Stimulated activated CD8-positive, alpha-beta memory T cell treated with anti-CD3 and anti-CD28 coated beads, Interleukin-7, amount 100 ng/mL, for 4 hours (primary cell): Measurements from ENCODE around the gene COL4A3.
"Not testable (repeated sequence)": the region's sequence is repeated elsewhere in the genome, so short reads cannot be mapped to it uniquely, and the experiment has no call there.

Experiments used
- DNase-seq, 2 donors: peaks; one replicate each; pipeline ENCODE4 v3.0.0-alpha.2; 2020; ENCODE audit warnings: low read depth in 2 of 2

The COL4A3 gene

DNA sequence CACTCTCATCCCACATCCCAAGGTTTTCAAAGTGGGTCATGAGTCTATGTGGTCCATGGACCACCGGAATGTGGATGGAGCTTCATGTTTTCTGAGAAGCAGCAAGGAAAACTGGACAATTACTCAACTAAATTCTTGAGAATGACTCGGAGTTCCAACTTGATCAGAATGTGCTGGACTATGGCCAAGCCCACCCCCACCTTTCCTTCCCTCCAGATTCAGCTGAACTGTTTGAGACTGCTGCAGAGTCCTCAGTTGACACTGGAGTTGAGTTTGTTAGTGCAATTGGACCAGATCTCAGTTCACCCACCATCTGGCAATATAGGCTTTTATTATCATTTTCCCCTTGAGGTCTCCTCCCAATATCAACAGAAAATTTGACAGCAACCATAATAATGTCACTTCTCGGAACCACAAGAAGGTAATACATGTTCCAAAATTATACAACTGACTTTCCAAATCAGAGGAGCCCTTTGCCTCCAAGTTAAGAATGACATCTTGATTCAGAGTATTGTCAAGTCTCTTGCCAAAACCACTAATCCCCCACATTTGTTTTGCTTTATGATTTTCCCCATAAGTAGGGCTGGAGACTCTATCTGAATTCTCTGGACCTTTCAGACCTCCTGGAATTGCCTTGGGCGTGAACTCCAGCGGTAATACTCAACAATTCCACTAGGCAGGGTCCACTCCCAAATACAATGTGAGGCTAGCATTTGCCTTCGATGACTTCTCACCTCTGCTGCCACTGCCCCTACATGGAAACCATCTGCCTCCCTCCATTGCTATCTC, 9.2 kb upstream of the COL4A3 start:
- DNase-seq, result no peak

DNA sequence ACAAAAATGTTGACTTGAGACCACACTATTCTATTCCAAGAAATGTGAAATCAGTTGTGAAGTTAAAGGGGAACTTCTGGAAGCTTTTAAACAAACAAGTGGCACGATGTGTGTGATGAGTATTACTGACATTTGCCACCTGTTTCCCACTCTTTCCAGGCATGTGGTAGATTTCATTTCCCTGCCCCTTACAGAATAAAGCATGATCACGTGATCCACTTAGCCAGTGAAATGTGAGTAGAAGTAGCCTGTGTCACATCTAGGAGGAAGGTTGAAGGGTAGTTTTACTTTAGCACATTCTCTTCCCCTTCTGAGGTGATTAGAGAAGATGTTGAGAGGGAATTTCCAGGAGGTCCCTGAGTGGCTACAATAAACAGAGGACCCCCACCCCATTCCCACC, 4.3 kb upstream of the COL4A3 start:
- DNase-seq, result no peak

DNA sequence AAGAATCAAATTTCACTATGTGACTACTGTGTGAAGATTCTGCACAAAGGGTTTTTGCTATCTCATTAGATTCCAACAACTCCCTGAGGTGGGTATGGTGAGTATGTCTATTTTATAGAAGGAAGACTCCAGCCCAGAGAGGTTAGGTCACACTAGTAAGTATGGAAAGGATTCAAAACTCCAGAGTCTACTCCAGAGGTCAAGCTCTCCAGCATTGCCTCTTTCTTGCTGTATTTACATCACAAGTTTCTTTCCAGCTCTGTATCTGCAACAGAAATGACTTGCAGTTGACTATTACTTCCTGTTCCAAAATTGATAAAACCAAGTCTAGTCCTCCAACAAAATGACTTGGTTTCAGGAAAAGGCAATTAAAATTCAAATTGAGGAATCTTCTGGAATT, 2.5 kb upstream of the COL4A3 start:
- DNase-seq, result no peak

DNA sequence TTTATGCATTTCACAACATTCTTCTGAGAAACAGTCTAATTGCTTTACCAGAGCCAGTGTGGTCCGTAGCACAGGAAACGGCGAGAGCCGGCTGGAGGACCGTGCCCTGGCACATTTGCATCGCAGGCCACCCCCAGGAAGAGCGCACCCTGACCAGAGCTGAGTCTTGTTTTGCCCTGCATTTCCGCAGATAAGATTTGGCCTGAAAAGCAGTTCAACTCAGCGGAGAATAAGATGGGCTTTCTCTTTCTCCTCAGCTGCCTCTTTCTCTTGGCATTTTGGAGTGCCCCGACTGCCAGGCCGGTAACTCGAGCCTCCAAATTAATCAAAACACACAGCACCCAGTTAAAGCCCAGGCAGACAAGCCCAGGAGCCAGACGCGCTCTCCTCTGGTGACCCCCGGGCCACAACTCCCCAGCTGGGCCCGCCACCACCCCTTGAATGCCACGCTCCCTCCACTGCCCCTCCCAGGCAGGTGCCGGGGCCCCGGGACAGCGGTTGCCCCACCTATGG, 883 bp upstream of the COL4A3 start:
- DNase-seq, result no peak

DNA sequence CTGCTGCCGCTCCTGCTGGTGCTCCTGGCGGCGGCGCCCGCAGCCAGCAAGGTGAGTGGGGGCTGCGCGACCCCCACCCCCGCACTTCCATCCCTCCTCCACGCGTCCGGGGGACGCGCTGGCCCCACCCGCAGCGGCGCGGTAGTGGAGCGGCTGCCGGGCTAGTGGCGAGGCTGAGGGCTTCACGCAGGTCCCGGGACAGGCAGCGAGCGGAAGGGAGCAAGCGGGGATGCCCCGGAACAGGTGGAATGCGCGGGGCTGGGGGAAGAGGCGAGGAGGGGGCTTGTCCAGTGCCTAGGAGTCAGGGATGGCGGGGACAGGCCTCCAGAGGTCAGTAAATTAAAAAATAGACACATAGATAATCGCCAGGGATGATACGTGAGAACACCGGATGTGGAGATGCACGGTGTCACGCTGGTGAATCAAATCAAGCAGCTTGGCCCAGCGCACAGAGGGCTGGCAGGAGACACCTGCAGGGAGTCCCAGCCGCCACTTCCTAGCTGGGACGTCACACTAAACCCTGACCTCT, 403 bp downstream of the COL4A3 start:
- no peak for DNase-seq

DNA sequence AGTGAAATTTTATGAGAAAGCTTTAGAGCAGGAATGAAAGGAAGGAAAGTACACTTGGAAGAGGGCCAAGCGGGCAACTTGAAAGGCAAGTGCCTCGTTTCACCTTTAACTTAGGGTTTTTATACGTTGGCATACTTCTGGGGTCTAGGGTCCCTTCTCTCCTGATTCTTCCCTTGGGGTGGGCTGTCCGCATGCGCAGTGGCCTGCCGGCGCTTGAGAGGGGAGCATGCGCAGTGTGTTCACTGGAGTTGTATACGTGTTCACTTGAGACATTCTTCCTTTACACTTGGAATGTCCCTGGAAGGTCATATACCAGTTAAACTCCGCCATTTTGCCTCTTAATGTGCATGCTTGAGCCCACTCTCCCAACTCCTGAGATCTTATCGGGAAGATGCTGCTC, 7.4 kb downstream of the COL4A3 start:
- DNase-seq, result not testable (repeated sequence)

DNA sequence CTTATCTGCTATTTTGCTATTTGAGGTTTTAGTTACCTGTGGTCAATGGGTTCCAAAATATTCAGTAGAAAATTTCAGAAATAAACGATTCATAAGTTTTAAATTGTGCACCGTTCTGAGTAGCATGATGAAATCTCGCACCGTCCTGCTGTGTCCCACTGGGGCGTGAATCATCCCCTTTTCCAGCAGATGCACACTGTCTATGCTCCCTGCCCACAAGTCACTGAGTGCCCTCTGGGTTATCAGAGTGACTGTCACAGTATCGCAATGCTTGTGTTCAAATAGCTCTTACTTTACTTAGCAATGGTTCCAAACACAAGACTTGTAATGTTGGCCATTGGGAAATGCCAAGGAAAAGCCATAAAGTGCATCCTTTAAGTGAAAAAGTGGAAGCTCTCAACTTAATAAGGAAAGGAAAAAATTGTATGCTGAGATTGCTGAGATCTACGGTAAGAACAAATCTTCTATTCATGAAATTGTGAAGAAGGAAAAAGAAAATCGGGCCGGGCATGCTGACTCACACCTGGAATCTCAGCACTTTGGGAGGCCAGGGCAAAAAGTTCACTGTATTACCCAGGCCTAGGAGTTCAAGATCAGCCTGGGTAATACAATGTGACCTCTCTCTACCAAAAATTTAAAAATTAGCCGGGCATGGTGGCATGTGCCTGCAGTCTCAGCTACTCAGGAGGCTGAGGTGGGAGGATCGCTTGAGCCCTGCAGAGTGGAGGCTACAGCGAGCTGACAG, 13.3 kb downstream of the COL4A3 start:
- DNase-seq, result no peak

DNA sequence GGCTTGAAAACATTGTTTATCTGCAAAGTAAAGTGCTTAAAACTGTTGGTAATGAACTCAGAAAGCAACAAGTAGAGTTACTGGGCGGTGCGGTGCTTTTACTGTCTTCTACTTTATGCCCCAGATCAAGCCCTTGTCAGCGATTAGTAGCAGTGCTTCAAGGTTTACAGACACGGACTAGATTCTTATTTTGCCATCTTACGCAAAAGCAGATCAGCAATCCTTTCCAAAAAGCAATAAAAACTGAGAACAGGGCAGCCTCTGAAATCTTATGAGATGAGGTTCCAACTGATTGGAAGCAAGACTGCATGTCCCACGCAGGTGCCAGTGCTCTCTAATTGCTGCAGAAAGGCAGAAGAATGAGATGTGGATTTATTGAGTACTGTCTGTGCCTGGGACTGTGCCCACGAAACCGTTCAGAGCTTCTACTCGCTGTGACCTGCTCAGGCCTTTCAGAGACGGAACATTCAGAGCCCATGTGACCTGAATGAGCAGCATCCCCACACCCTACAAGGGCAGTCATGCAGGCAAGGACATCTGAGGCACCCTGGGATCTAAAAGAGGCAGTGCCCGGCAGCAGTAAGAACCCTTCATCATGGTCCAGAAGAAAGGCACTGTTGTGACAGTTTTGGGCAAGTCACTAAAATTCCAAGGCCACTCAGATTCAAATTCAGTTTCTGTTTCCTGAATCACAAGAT, 15.7 kb downstream of the COL4A3 start:
- no peak for DNase-seq

DNA sequence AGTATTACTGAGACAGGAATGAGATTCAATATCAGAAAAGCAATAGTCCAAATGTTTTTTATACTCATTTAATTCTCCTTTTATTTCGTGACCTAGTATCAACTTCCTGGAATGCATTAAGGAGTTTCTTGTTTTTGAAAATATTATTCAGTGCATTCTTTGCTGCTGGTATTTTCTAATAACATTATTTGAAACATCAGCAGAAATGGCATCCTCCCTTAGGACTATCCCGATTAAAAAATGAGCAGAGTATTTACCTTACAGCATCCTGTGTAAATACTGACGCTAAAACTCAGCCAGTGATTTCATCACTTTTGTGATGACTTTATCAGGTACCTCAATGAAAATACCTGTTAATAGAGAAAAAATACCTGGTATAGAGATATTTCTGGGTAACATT, 16.3 kb downstream of the COL4A3 start:
- DNase-seq, result no peak

DNA sequence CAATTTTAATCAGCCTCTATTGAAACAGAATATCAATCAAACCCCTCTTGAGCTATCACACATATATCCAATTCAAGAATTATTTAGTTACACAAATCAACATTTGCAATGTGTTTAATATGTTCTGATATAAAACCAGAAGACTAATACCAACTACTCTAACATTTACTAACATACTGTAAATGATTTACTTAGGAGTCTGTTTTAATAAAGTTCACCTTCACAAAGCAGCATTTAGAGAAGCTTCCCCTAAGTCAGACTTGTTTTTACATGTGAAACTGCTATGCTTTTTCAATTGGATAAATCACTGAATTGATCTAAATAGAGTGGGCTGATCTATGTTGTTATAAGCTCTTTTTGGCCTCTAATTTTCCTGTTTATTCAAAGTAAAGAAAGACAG, 18.3 kb downstream of the COL4A3 start:
- no peak for DNase-seq

DNA sequence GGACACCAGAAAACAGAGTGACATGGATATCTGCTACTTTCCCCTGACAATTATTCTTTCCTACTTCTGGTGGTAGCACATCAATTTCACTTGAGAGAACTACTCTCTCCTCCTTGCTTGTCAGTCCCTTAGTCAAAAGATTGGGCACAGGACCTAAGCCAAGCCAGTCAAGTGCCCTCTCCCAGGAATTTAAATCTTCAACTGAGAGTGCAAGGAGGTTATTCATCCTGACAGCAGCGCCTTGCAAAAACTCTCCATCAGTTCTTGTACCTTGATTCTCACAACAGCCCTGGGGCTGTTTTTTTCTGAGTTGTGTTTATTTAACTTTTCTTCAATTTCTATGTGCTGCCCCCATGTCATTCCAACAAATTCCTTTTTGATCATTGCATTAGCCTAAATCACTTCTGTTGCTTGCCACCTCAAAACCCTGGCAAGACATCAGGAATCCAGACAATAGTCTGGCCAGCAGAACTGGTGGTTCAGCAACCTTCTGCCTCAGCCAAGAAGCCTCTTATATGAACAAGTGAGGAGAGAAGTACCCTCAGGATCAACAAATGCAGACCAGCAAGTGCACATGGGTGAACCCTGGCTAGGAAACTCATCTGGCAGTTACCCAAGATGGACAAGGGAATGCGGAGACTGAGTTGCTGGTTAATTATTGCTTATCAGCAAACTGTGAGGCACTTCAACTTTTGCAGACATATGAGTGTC, 19.4 kb downstream of the COL4A3 start:
- DNase-seq, result no peak

DNA sequence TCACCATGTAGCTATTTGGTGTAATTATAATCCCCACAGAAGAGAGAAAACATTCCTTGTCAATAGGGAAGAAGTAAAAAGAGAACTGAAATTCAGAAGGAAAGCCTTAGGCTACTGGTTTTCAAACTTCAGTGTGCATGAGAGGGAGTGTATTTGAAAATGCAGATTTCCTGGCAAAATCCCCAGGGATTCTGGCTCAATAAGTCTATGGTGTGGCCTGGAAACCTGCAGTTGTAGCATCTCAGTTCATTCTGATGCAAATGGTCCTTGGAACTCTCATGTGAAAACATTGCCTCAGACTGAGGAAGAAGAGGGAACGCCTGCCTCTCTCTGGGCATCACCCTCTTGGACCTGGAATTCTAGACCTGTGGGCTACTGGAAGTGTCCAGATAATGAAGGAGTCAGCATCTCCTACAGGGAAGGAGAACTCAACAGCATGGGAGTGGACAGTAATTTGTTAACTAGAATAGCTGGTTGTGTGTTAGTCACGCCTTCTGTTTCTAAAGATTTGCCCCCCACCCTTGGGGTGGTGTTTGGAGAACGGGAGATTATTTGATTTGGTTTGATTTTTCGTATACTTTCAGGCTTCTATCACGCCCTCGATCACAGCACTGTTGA, 21.3 kb downstream of the COL4A3 start:
- no peak for DNase-seq

DNA sequence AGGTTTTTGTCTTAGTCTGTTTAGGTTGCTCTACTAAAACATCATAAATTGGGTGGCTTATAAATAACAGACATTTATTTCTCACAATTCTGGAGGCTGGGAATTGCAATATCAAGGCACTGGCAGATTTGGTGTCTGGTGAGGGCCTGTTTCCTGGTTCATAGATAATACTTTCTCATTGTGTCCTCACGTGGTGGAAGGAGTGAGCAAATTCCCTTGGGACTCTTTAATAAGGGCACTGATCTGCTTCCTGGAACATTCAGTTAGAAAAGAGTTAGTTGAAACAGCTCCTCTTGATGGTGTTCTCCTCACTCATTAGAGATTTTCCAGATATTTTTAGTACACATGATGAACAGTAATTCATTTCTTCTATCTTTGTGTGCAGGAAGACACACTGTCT, 22.3 kb downstream of the COL4A3 start:
- DNase-seq, result no peak

DNA sequence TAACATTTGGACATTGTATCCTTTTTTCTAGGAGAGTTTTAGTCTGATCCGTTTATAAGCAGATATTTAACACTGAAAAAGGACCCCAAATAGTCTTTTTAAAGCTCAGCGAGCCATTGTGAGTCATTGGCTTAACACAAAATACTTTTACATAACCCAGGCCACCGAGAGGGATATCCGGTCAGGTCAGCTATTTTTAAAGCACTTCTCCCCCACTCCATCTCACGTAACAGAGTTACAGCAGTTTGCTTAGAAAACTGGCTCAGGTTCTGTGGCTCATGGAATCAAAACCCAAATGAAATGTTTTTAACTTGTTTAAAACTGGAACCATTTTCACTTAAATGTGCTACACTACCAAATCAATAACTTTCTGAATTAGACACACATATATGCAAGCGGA, 23.9 kb downstream of the COL4A3 start:
- no peak for DNase-seq

DNA sequence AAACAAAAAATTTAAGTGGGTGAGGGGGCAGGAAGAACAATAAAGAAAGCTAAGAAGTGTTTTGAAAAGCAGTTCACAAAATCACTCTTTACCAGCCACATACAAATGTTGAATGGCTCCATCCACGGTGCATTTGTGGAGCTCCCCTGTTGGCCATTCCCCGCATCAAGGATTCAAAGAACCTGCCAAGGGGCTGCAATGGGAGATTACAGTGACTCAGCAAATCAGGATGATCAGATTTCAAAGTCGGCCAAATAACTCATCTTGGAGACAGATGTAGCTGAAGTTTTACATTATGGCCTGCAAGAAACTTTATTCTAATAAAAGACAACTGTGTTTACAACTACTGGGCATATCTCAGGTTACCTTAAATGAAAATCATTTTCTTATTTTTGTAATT, 26.9 kb downstream of the COL4A3 start:
- DNase-seq, result no peak

DNA sequence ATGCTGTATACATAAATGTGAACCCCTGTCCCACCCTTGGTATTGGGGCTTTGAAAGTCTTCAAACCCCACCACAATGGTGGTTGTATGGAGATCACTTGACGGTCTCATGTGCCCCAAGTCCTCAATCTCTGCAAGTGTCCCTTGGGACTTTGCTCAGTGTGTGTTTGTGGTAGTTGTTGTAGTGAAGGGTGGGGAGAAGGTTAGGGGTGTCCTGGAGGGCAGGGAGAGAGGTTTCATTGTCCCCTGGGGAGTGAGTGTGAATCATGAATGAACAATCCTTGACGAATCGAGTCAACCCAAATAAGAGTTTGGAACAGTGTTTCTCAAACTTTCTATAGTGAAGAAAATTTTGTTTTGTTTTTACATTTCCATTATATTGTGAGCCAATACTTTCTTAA, 28.1 kb downstream of the COL4A3 start:
- no peak for DNase-seq

DNA sequence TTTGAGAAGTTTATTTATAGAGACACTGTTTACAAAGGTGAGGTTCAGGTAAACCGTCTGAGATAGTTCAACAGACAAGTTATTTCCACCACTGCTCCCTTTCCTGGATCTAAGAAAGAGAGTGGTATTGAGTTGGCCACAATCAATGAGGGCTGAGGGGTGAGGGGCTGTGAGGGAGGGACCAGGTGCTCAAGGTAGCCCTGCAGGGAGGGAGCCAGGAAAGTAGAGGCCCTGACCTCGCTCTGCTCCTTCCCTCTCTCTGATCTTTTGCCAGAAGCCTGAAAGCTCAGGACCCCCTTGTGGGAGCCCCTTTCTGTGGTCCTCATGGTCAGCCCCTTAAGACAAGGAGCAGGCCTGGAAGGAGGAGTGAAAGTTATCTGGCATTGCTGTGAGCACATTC, 29.8 kb downstream of the COL4A3 start:
- no peak for DNase-seq

DNA sequence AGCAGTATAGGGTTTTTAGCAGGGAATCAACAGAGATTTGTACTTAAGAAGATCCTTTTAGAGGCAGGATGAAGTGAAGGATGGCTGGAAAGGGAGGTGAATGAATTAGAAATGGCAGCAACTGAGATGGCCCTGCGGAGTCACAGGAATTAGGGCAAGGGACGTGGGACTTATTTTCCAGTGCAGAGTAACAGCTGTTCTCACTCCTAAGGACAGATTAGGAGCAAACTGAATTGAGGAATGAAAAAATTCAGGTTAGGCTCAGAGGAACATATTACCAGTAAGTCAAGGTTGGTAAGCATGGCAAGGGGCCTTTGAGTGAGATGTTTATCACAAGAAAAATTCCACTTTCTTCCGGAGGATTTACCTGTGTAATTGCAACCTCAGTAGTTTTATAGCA, 34.4 kb downstream of the COL4A3 start:
- DNase-seq, result no peak

DNA sequence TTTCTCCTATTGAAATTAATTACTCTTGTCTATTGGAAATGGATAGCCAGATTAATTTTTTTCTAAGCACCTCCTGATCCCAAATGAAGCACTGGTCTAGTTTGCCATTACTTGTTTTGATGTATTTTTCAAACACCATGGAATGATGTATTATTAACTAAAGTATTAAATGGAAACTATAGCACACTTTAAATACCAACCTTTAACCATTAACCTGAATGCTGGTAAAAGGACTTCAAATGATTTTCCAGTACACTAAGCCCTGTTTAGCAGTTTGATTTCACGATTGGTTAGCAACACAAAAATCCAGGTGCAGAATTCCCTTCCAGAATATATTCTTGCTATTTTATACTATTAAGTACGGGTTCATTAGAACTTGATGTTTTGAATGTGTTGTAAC, 37.3 kb downstream of the COL4A3 start:
- no peak for DNase-seq

DNA sequence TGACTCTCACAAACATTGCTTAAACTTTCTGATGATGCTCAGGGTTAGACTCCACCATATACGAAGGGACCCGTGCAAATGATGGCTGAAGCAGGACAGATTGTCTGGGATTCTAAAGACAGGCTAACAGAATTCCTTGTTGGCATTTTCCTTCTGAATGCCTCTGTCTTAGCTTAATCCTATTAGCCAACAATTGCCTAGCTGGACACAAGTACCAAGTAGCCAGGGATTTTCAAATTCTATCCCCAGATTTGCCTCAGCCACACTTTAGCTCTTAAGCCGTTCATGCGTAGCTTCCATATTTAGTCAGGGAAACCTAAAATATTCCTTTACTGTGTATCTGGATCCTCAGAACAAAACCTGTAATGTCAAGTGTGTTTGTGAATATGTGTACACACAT, 40.0 kb downstream of the COL4A3 start:
- DNase-seq, result no peak

DNA sequence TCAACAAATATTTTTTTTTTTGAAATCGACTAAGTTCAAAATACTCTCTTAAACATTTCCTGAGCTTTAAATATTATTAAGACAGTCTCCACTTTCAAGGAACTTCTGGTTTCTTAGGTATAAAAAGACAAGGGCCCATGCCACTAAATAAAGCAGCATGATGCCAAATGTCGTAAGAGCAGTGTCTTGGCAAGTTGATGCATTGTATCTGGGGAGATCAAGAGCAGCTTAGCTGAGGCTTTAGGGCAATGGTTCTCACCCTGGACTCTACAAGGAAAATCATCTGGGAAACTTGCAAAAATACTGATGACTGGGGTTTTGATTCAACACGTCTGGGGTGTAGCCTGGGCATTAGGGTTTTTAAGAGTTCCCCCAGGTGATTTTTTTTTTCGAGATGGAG, 41.3 kb downstream of the COL4A3 start:
- no peak for DNase-seq
